HEK293 (cell line): ENCODE data around the gene TMX3.

Experiments used
- CTCF ChIA-PET: fragments of 350-600 bp; formaldehyde crosslinking; extraction: SDS; loops from one replicate; lab custom pipeline; 2021; ENCODE audit warnings: antibody characterized with exemption; lab: Yijun Ruan, JAX
- POLR2A ChIA-PET: fragments of 300-600 bp; formaldehyde crosslinking; extraction: SDS; loops from one replicate; lab custom pipeline; 2020; ENCODE audit warnings: antibody characterized with exemption, inconsistent platforms; lab: Yijun Ruan, JAX
- H3K27ac ChIP-seq: fragments of 200-500 bp; sonication (Bioruptor generic); 2 replicates; pipeline ENCODE4 v1.5.1; 2014; ENCODE audit warnings: low read depth, low read length, control low read depth, inconsistent platforms; ENCODE audit errors: extremely low read depth
- H3K36me3 ChIP-seq, 2 experiments: fragments of 200-500 bp in 1 of 2; sonication (Bioruptor generic) in 1 of 2; 1 replicate in 1 of 2; 2 replicates in 1 of 2; pipeline ENCODE4 v1.5.1; 2014 to 2017; ENCODE audit warnings: inconsistent platforms in 2 of 2, low read length in 2 of 2; ENCODE audit not compliant: control insufficient read depth in 2 of 2, insufficient read depth in 1 of 2
- H3K4me1 ChIP-seq: fragments of 200-500 bp; sonication (Bioruptor generic); 2 replicates; pipeline ENCODE4 v1.5.1; 2014; ENCODE audit warnings: mild to moderate bottlenecking, low read length, inconsistent platforms; ENCODE audit not compliant: control insufficient read depth, insufficient read depth
- H3K4me3 ChIP-seq: 2 replicates; pipeline ENCODE4 v1.5.1; 2011; ENCODE audit warnings: low read depth, mild to moderate bottlenecking, control low read depth, low read length, moderate library complexity
- H3K9me3 ChIP-seq: fragments of 200-500 bp; sonication (Bioruptor generic); 2 replicates; pipeline ENCODE4 v1.5.1; 2014; ENCODE audit warnings: low read depth, low read length, inconsistent platforms; ENCODE audit not compliant: control insufficient read depth, insufficient read depth
- GLI4 ChIP-seq: fragments of 450-650 bp; formaldehyde crosslinking; IDR thresholded peaks from 2 replicates; pipeline ENCODE4 v1.5.1; 2016; ENCODE audit warnings: missing biosample characterization, missing genetic modification characterization
- TRIM28 ChIP-seq: IDR thresholded peaks from 2 replicates; pipeline ENCODE4 v1.6.1; 2011; ENCODE audit warnings: low read length, control low read depth, borderline replicate concordance
- ZFP3 ChIP-seq: fragments of 450-650 bp; formaldehyde crosslinking; IDR thresholded peaks from 2 replicates; pipeline ENCODE4 v1.5.1; 2016; ENCODE audit warnings: low read depth, missing biosample characterization, missing genetic modification characterization
- ZIC2 ChIP-seq: fragments of 450-650 bp; formaldehyde crosslinking; IDR thresholded peaks from 2 replicates; pipeline ENCODE4 v1.5.1; 2016; ENCODE audit warnings: missing biosample characterization, missing genetic modification characterization
- ZNF175 ChIP-seq: fragments of 450-650 bp; formaldehyde crosslinking; IDR thresholded peaks from 2 replicates; pipeline ENCODE4 v1.5.1; 2016; ENCODE audit warnings: missing biosample characterization, missing genetic modification characterization
- ZNF2 ChIP-seq: fragments of 450-650 bp; formaldehyde crosslinking; IDR thresholded peaks from 2 replicates; pipeline ENCODE4 v1.5.1; 2016; ENCODE audit warnings: missing biosample characterization, missing genetic modification characterization
- ZNF571 ChIP-seq: fragments of 450-650 bp; formaldehyde crosslinking; IDR thresholded peaks from 2 replicates; pipeline ENCODE4 v1.5.0; 2017; ENCODE audit warnings: missing biosample characterization, missing genetic modification characterization
- TF ChIP-seq, protein P1 (sequence below): fragments of 450-650 bp; formaldehyde crosslinking; IDR thresholded peaks from 2 replicates; pipeline ENCODE4 v1.5.0; 2017; ENCODE audit warnings: missing biosample characterization, missing genetic modification characterization, borderline replicate concordance
- TF ChIP-seq, protein P2 (sequence below): fragments of 450-650 bp; formaldehyde crosslinking; IDR thresholded peaks from 2 replicates; pipeline ENCODE4; 2016; ENCODE audit warnings: missing biosample characterization, missing genetic modification characterization
- TF ChIP-seq, protein P3 (sequence below): fragments of 450-650 bp; formaldehyde crosslinking; IDR thresholded peaks from 2 replicates; pipeline ENCODE4 v1.5.1; 2016; ENCODE audit warnings: missing biosample characterization, missing genetic modification characterization, low read depth
- TF ChIP-seq, protein P4 (sequence below): fragments of 450-650 bp; formaldehyde crosslinking; IDR thresholded peaks from 2 replicates; pipeline ENCODE4 v1.5.1; 2017; ENCODE audit warnings: missing biosample characterization, missing genetic modification characterization
- TF ChIP-seq, protein P5 (sequence below): fragments of 450-650 bp; formaldehyde crosslinking; IDR thresholded peaks from 2 replicates; pipeline ENCODE4 v1.5.1; 2016; ENCODE audit warnings: missing biosample characterization, missing genetic modification characterization

Gene TMX3

DNA sequence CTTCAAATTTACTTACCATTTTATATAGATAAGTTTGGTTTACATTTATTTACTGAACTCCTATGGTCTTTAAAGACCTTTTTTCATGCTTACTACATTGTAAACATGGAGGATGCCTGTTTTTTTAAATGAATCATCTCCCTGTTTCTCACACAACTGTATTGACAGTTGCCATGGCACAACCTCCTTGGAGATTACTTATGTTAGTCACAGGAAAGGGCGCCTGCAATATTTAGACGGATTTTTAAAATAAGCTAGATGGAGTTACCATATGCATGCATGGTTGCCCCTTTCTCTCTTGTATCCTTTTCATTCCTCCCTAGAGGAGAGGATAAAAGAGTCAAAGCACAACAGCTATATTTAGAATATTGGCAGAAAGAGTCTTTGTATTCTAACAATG lies 48.2 kb upstream of the TMX3 start:
- ChIA-PET POLR2A (no interaction called here), CTCF (interaction anchor here (0.6 kb wide), 1 partner anchor 1325 kb away, joined by 4 read pairs; no protein-coding TSS in a partner anchor)
- no peaks in the 10 kb centered on the region for H3K9me3 ChIP-seq
- TF ChIP-seq, protein P1, sequence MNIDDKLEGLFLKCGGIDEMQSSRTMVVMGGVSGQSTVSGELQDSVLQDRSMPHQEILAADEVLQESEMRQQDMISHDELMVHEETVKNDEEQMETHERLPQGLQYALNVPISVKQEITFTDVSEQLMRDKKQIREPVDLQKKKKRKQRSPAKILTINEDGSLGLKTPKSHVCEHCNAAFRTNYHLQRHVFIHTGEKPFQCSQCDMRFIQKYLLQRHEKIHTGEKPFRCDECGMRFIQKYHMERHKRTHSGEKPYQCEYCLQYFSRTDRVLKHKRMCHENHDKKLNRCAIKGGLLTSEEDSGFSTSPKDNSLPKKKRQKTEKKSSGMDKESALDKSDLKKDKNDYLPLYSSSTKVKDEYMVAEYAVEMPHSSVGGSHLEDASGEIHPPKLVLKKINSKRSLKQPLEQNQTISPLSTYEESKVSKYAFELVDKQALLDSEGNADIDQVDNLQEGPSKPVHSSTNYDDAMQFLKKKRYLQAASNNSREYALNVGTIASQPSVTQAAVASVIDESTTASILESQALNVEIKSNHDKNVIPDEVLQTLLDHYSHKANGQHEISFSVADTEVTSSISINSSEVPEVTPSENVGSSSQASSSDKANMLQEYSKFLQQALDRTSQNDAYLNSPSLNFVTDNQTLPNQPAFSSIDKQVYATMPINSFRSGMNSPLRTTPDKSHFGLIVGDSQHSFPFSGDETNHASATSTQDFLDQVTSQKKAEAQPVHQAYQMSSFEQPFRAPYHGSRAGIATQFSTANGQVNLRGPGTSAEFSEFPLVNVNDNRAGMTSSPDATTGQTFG (tag by site-specific recombination), result no peak
- TF ChIP-seq, protein P2, sequence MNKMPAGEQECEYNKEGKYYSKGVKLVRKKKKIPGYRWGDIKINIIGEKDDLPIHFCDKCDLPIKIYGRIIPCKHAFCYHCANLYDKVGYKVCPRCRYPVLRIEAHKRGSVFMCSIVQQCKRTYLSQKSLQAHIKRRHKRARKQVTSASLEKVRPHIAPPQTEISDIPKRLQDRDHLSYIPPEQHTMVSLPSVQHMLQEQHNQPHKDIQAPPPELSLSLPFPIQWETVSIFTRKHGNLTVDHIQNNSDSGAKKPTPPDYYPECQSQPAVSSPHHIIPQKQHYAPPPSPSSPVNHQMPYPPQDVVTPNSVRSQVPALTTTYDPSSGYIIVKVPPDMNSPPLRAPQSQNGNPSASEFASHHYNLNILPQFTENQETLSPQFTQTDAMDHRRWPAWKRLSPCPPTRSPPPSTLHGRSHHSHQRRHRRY, result no peak
- H3K4me3 ChIP-seq, result no peak overlapping the region
- H3K36me3 ChIP-seq, result no peaks in the 10 kb centered on the region
- H3K27ac ChIP-seq, result no peak overlapping the region
- H3K4me1 ChIP-seq, result no peaks in the 10 kb centered on the region

DNA sequence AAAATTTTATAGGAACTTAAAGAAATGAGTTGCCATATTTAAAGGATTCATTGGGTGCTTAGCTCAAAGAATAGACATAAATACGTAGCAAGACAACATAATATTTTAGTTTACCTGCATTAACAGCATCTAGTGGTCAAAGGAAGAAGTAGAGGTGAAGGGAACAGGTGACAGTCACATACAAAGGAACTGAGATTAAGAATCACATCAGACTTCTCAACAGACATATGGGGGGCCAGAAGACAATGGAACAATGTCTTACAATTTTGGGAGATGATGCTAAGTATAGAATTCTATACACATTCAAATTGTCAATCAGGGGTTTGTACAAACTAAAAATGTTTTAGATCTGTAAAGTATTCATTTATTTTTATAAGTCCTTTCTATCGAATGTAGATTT lies 44.4 kb upstream of the TMX3 start:
- Histone ChIP-seq H3K36me3 (no peaks in the 10 kb centered on the region), H3K4me3 (no peak overlapping the region), H3K4me1 (no peaks in the 10 kb centered on the region), H3K9me3 (no peaks in the 10 kb centered on the region), H3K27ac (no peak overlapping the region)
- ChIA-PET POLR2A (no interaction called here), CTCF (no interaction called here)
- no peak for TF ChIP-seq ZNF2 (tag by site-specific recombination)
- TF ChIP-seq TRIM28, result peak; percentile 76; the same call in 1 of the 2 replicates

DNA sequence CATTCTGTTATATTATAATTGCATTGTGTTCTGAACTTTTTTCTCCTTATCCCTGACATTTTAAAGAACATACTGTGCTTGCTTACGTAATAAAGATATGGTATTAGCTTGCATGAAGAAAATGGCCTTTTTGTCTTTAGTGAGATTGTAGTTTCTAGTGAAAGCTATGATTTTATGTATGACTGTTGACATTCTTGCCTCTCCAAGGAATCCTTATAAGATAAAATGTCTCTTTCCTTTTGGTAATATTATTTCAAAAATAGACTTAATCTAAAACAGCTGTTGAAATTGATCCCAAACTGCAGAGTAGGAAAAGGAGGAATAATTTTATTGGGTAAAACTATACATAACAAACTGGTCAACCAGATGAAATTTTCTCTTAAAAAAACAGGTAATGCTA lies 42.2 kb upstream of the TMX3 start:
- no peaks in the 10 kb centered on the region for H3K4me1 ChIP-seq
- TF ChIP-seq, protein P3, sequence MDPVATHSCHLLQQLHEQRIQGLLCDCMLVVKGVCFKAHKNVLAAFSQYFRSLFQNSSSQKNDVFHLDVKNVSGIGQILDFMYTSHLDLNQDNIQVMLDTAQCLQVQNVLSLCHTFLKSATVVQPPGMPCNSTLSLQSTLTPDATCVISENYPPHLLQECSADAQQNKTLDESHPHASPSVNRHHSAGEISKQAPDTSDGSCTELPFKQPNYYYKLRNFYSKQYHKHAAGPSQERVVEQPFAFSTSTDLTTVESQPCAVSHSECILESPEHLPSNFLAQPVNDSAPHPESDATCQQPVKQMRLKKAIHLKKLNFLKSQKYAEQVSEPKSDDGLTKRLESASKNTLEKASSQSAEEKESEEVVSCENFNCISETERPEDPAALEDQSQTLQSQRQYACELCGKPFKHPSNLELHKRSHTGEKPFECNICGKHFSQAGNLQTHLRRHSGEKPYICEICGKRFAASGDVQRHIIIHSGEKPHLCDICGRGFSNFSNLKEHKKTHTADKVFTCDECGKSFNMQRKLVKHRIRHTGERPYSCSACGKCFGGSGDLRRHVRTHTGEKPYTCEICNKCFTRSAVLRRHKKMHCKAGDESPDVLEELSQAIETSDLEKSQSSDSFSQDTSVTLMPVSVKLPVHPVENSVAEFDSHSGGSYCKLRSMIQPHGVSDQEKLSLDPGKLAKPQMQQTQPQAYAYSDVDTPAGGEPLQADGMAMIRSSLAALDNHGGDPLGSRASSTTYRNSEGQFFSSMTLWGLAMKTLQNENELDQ (tag by site-specific recombination), result no peak
- TF ChIP-seq ZNF571, result no peak
- TF ChIP-seq, all 188 proteins: peak for 0
- no peak overlapping the region for H3K27ac ChIP-seq
- H3K36me3 ChIP-seq, result no peaks in the 10 kb centered on the region
- ChIA-PET POLR2A (no interaction called here), CTCF (no interaction called here)
- H3K9me3 ChIP-seq, result no peaks in the 10 kb centered on the region
- H3K4me3 ChIP-seq, result no peak overlapping the region

DNA sequence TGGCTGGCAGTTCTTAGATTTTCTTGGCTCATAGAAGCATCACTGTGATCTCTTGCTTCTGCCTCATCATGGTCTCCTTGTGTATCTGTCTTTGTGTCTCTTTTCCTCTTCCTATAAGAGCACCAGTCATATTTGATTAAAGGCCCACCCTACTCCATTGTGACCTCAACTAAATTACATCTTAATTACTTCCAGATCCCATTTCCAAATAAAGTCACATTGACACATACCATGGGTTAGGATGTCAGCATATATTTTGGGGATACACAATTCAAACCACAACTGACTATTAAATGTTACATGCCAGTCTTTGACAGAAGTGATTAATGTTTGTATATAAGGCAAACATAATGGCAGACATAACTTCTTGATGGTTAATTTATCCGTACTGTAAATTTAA lies 27.3 kb upstream of the TMX3 start:
- Histone ChIP-seq H3K27ac (no peak overlapping the region), H3K36me3 (no peaks in the 10 kb centered on the region), H3K9me3 (no peaks in the 10 kb centered on the region)
- TF ChIP-seq, protein P4, sequence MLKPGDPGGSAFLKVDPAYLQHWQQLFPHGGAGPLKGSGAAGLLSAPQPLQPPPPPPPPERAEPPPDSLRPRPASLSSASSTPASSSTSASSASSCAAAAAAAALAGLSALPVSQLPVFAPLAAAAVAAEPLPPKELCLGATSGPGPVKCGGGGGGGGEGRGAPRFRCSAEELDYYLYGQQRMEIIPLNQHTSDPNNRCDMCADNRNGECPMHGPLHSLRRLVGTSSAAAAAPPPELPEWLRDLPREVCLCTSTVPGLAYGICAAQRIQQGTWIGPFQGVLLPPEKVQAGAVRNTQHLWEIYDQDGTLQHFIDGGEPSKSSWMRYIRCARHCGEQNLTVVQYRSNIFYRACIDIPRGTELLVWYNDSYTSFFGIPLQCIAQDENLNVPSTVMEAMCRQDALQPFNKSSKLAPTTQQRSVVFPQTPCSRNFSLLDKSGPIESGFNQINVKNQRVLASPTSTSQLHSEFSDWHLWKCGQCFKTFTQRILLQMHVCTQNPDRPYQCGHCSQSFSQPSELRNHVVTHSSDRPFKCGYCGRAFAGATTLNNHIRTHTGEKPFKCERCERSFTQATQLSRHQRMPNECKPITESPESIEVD (tag by site-specific recombination), result no peak
- no peak for TF ChIP-seq ZIC2 (tag by site-specific recombination)
- TF ChIP-seq ZFP3 (tag by site-specific recombination), result no peak
- no peak for TF ChIP-seq GLI4 (tag by site-specific recombination)
- TF ChIP-seq, protein P5, sequence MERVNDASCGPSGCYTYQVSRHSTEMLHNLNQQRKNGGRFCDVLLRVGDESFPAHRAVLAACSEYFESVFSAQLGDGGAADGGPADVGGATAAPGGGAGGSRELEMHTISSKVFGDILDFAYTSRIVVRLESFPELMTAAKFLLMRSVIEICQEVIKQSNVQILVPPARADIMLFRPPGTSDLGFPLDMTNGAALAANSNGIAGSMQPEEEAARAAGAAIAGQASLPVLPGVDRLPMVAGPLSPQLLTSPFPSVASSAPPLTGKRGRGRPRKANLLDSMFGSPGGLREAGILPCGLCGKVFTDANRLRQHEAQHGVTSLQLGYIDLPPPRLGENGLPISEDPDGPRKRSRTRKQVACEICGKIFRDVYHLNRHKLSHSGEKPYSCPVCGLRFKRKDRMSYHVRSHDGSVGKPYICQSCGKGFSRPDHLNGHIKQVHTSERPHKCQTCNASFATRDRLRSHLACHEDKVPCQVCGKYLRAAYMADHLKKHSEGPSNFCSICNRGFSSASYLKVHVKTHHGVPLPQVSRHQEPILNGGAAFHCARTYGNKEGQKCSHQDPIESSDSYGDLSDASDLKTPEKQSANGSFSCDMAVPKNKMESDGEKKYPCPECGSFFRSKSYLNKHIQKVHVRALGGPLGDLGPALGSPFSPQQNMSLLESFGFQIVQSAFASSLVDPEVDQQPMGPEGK, result no peak
- no peak for TF ChIP-seq ZNF175 (tag by site-specific recombination)
- TF ChIP-seq, all 188 proteins: peak for 0
- H3K4me1 ChIP-seq, result no peaks in the 10 kb centered on the region
- H3K4me3 ChIP-seq, result no peak overlapping the region
- POLR2A ChIA-PET, result no interaction called here
- CTCF ChIA-PET, result no interaction called here
